AG04449 (cell line): ENCODE results near the gene DPP9.
A peak's percentile ranks its signal among the peaks of the same experiment; 100 is the strongest.

Source experiments
- CTCF ChIA-PET: fragments of 350-600 bp; formaldehyde crosslinking; extraction: SDS; loops from one replicate; lab custom pipeline; 2021; ENCODE audit warnings: antibody characterized with exemption; lab: Yijun Ruan, JAX
- POLR2A ChIA-PET: fragments of 400-600, 350-600 bp; formaldehyde crosslinking; extraction: SDS; loops from one replicate; lab custom pipeline; 2020; ENCODE audit warnings: antibody characterized with exemption, inconsistent platforms; lab: Yijun Ruan, JAX
- DNase-seq: peaks from one replicate; pipeline ENCODE4 v3.0.0-alpha.2; 2010; ENCODE audit warnings: low read depth, low spot score
- H3K4me3 ChIP-seq: 2 replicates; pipeline ENCODE4 v1.5.1; 2011; ENCODE audit warnings: low read depth, mild to moderate bottlenecking, control low read depth, low read length
- TF ChIP-seq, protein P1 (sequence below): IDR thresholded peaks from one replicate; pipeline ENCODE4 v1.5.1; 2011; ENCODE audit warnings: mild to moderate bottlenecking, moderate library complexity, low read length, control low read depth, inconsistent platforms; ENCODE audit not compliant: insufficient read depth; ENCODE audit errors: missing control alignments

DPP9 gene

DNA sequence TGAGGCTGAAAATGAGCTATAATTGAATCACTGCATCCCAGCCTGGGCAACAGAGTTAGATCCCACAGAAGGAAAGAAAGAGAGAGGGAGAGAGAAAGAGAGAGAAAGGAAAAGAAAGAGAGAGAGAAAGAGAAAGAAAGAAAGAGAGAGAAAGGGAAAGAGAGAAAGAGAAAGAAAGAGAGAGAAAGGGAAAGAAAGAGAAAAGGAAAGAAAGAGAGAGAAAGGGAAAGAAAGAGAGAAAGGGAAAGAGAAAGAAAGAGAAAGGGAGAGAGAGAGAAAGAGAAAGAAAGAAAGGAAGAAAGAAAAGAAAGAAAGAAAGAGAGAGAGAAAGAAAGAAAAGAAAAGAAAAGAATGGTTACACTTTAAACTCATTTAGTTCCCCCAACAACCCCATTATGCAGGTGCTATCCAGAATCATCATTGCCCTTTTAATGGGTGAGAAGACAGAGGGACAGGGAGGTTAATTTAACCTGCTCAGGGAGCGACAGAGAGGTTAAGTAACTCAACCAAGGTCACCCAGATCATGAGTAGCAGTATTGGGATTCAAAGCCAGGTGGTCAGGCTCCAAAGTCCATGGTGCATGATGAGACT lies 10.2 kb upstream of the DPP9 start:
- TF ChIP-seq, protein P1, sequence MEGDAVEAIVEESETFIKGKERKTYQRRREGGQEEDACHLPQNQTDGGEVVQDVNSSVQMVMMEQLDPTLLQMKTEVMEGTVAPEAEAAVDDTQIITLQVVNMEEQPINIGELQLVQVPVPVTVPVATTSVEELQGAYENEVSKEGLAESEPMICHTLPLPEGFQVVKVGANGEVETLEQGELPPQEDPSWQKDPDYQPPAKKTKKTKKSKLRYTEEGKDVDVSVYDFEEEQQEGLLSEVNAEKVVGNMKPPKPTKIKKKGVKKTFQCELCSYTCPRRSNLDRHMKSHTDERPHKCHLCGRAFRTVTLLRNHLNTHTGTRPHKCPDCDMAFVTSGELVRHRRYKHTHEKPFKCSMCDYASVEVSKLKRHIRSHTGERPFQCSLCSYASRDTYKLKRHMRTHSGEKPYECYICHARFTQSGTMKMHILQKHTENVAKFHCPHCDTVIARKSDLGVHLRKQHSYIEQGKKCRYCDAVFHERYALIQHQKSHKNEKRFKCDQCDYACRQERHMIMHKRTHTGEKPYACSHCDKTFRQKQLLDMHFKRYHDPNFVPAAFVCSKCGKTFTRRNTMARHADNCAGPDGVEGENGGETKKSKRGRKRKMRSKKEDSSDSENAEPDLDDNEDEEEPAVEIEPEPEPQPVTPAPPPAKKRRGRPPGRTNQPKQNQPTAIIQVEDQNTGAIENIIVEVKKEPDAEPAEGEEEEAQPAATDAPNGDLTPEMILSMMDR, result no peak
- DNase-seq, result no peak
- H3K4me3 ChIP-seq, result no peak overlapping the region
- ChIA-PET CTCF (interaction anchor here (1.1 to 12.1 kb wide), 13 partner anchors 9 to 298 kb away, joined by 3 to 315 read pairs (median 10); partner anchors contain the start of gene FEM1A), POLR2A (no interaction called here)

- CTCF ChIA-PET, result interaction anchor here (0.6 to 12.1 kb wide), 21 partner anchors 8 to 925 kb away, joined by 3 to 315 read pairs (median 6); partner anchors contain the start of gene FEM1A
These were observed 9.1 kb upstream of the DPP9 start for GRCh38 chr19:4732680-4733114.

DNA sequence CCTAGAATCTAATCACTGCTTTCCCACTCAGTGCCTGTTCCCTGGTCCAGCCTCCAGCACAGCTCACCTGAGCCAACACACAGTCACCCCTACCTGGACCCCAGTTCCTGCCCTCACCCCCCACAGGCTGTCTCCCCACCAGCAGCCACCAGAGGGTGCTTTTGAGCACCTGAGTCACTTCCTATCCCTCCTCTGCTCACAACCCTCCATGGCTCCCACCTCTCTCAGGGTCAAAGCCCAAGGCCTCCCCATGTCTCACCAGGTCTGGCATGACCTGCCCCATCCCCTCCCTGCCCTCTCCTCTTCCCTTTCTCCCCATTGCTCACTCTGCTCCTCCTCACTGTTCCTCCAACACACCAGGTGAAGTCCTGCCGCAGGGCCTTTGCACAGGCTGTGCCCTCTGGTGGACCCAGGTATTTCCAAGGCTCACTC lies 7.1 kb upstream of the DPP9 start:
- DNase-seq, result no peak
- ChIA-PET POLR2A (no interaction called here), CTCF (interaction anchor here (1.2 to 12.1 kb wide), 6 partner anchors 13 to 78 kb away, joined by 3 to 315 read pairs (median 24); partner anchors contain the start of gene FEM1A)
- TF ChIP-seq, protein P1, result peak; percentile 47
- H3K4me3 ChIP-seq, result no peak overlapping the region

More at GRCh38 chr19:4732680-4733114, 9.1 kb upstream of the DPP9 start:
- H3K4me3 ChIP-seq, result no peak overlapping the region; the same call in 1 of the 2 replicates
- POLR2A ChIA-PET, result interaction anchor here (1.4 kb wide), 1 partner anchor 58 kb away, joined by 5 read pairs; the partner anchor contains the start of gene FEM1A
- no peak for DNase-seq
- TF ChIP-seq, protein P1, result peak; percentile 71

DNA sequence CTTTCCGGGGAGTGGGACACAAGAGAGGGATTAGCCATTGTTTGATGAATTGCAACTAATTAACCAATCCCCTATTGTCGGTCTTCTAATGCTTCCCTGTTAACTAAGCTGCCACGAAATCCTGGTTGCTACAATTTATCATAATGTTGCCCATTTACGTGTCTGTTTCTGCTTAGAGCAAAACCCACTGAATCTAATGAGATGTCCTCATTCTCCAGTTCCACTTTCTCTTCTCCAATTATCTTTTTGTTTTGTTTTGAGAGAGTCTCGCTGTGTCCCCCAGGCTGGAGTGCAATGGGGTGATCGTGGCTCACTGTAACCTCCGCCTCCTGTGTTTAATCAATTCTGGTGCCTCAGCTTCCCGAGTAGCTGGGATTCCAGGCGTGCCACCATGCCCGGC lies 5.2 kb upstream of the DPP9 start:
- CTCF ChIA-PET, result interaction anchor here (1.6 to 12.1 kb wide), 4 partner anchors 9 to 75 kb away, joined by 3 to 315 read pairs (median 40); partner anchors contain the start of gene FEM1A
- TF ChIP-seq, protein P1, result no peak
- POLR2A ChIA-PET, result no interaction called here
- no peak overlapping the region for H3K4me3 ChIP-seq
- no peak for DNase-seq

DNA sequence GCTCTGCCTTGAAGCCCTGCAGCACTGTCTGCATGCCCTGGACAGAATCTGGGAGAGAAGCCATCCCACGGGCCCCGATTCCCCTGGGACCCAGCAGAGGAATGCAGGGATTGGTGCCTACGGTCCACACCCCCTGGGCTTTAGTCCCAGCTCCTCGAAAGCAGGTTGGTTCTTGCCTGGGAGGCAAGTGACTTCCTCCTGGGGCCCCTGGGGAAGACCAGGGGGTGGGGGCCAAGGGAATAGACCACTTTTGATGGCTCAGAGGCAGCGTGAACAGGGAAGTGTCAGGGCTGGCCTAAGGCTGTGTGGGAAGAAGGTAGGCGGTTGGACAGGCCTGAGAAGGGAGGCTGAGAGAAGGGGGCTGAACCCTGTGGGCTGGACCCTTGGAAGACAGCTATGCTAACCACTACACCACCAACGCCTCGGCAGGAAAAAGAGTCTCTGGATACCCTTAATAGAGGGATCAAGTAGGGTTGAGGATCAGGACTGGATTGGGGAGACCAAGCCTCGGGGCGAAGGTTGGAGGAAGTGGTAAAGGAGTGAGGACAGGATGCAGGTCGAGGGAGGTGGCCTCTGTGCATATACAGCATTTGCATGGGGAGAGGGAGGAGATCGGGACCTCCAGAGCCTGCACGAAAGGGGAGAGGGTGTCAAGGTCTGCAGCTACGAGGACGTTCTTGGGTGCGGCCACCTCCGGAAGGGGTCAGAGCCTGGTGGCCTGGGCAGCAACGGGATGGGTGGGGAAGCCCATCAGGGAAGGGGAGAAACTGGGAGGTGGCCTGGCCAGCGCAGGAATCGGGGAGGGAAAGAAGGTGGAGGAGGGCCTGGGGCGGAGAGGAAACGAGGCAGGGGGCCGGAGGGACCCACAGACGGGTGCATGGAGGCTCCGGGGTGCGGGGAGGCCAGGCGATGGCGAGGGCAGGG lies 709 bp downstream of the DPP9 start:
- ChIA-PET POLR2A (no interaction called here), CTCF (interaction anchor here (0.8 to 3.0 kb wide), 9 partner anchors 9 to 198 kb away, joined by 3 to 17 read pairs (median 3); partner anchors contain the start of gene FEM1A)
- H3K4me3 ChIP-seq, result peak overlapping the region; percentile 93
- peak; percentile 33 for DNase-seq
- TF ChIP-seq, protein P1, result no peak
